Measurements from ENCODE around the gene BPIFB4. TPM values are rescaled to one million over a fixed set of nuclear protein-coding genes. Genes with fewer than 3 reads are reported as not detected.
"Not testable (repeated sequence)": the region's sequence is repeated elsewhere in the genome, so short reads cannot be mapped to it uniquely, and the experiment has no call there.

BPIFB4 gene
- total RNA-seq, 1 experiment from 2014 or later = not detected

DNA sequence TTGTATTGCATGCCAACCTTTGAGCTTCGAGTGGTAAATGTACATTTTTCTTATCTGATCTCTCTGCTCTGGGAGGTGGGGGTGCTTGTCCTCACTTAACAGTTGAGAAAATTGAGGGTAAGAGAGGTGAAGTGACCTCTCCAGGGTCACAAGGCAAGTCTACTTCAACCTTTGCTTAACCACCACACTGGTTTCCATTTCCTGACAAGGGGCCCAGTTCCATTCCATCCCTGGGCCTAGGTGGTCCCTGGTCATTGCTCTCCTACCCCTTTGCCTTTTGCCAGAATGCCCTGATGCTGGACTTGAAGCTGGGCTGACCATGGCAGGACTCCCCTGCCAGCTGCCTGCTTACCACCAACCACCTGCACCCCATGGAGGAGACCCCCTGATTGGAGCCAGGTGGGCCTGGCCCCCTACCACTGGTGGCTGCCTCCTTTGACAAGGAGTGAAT is 35.7 kb upstream of the BPIFB4 start:
- DNase-seq (ENCODE audit: low spot score) = no peak
- H3K36me3 ChIP-seq (ENCODE audit: insufficient read depth, low read length, poor library complexity, severe bottlenecking) = no peaks in the 10 kb centered on the region
- TF ChIP-seq, protein P1, sequence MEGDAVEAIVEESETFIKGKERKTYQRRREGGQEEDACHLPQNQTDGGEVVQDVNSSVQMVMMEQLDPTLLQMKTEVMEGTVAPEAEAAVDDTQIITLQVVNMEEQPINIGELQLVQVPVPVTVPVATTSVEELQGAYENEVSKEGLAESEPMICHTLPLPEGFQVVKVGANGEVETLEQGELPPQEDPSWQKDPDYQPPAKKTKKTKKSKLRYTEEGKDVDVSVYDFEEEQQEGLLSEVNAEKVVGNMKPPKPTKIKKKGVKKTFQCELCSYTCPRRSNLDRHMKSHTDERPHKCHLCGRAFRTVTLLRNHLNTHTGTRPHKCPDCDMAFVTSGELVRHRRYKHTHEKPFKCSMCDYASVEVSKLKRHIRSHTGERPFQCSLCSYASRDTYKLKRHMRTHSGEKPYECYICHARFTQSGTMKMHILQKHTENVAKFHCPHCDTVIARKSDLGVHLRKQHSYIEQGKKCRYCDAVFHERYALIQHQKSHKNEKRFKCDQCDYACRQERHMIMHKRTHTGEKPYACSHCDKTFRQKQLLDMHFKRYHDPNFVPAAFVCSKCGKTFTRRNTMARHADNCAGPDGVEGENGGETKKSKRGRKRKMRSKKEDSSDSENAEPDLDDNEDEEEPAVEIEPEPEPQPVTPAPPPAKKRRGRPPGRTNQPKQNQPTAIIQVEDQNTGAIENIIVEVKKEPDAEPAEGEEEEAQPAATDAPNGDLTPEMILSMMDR (conservative IDR thresholded peaks at IDR 0.05; ENCODE audit: low read depth, low read length) = no peak
- TF ChIP-seq EZH2 (IDR thresholded peaks at IDR 0.05; ENCODE audit: borderline replicate concordance, low read depth, low read length, poor library complexity, severe bottlenecking) = no peak
- ChIA-PET CTCF (interaction anchor here (0.5 kb wide), 1 partner anchor 1069 kb away, joined by 3 read pairs; no protein-coding TSS in a partner anchor), POLR2A (ENCODE audit: low non-redundant PET) (no interaction called here)
- no peak overlapping the region for H3K27ac ChIP-seq (ENCODE audit: low read depth, low read length, poor library complexity, severe bottlenecking)
- no peak overlapping the region for H3K4me3 ChIP-seq (ENCODE audit: low read depth, low read length, poor library complexity, severe bottlenecking)
- BruUV-seq (replicated peaks) = no TSS peak
- H3K27me3 ChIP-seq (replicated peaks; ENCODE audit: insufficient read depth, low read depth, low read length, poor library complexity) = no peaks in the 10 kb centered on the region
- H3K9me3 ChIP-seq (ENCODE audit: low read depth, low read length, poor library complexity, severe bottlenecking) = peaks cover 4% of the 10 kb centered on the region
- intact Hi-C loops (cut with micrococcal nuclease; ENCODE audit: unreplicated experiment) = no loop called here
- no peaks in the 10 kb centered on the region for H3K4me1 ChIP-seq (ENCODE audit: insufficient read depth, low read length, poor library complexity, severe bottlenecking)

DNA sequence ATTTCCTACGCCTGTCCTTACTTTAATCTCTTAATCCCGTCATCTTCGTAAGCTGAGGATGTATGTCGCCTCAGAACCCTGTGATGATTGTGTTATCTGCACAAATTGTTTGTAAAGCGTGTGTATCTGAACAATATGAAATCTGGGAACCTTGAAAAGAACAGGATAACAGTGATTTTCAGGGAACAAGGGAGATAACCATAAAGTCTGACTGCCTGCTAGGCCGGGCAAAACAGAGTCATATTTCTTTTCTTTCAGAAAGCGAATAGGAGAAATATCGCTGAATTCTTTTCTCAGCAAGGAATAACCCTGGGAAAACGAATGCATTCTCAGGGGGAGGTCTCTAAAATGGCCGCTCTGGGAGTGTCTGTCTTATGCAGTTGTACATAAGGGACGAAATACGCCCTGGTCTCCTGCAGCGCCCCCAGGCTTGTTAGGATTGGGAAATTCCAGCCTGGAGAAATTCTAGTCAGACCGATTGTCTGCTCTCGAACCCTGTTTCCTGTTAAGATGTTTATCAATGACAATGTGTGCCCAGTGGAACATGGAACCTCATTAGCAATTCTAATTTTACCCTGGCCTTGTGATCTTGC is 34.2 kb upstream of the BPIFB4 start:
- H3K9me3 ChIP-seq (ENCODE audit: low read depth, low read length, poor library complexity, severe bottlenecking); intact Hi-C loops (cut with micrococcal nuclease; ENCODE audit: unreplicated experiment); DNase-seq (ENCODE audit: low spot score); H3K27ac ChIP-seq (ENCODE audit: low read depth, low read length, poor library complexity, severe bottlenecking); H3K27me3 ChIP-seq (replicated peaks; ENCODE audit: insufficient read depth, low read depth, low read length, poor library complexity); H3K36me3 ChIP-seq (ENCODE audit: insufficient read depth, low read length, poor library complexity, severe bottlenecking); CTCF ChIA-PET; BruUV-seq (replicated peaks); H3K4me1 ChIP-seq (ENCODE audit: insufficient read depth, low read length, poor library complexity, severe bottlenecking); H3K4me3 ChIP-seq (ENCODE audit: low read depth, low read length, poor library complexity, severe bottlenecking); POLR2A ChIA-PET (ENCODE audit: low non-redundant PET): not testable (repeated sequence)

DNA sequence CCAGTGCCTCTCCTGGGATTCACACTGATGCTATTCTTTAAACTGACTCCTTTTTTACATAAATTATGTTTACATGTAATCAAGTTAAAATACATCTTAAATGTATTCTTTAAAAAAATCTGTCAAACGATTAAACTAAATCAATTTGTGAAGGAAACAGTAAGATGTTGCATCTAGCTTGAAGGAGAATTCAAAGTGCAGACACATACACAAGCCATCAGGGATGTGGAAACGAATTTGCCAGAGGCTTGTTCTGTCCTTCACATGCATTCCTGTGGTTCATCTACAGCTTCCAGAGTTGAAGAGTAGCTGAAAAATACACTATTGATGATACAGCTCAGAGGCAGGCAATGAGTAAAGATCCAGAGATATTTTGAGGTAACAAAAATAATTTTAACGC is 33.0 kb upstream of the BPIFB4 start:
- BruUV-seq (replicated peaks) = no TSS peak
- CTCF ChIA-PET = no interaction called here
- no peaks in the 10 kb centered on the region for H3K27me3 ChIP-seq (replicated peaks; ENCODE audit: insufficient read depth, low read depth, low read length, poor library complexity)
- H3K36me3 ChIP-seq (ENCODE audit: insufficient read depth, low read length, poor library complexity, severe bottlenecking) = no peaks in the 10 kb centered on the region
- TF ChIP-seq EZH2 (IDR thresholded peaks at IDR 0.05; ENCODE audit: borderline replicate concordance, low read depth, low read length, poor library complexity, severe bottlenecking) = no peak
- TF ChIP-seq, protein P1 (conservative IDR thresholded peaks at IDR 0.05; ENCODE audit: low read depth, low read length) = no peak
- no peak for DNase-seq (ENCODE audit: low spot score)
- no peak overlapping the region for H3K4me3 ChIP-seq (ENCODE audit: low read depth, low read length, poor library complexity, severe bottlenecking)
- intact Hi-C loops (cut with micrococcal nuclease; ENCODE audit: unreplicated experiment) = no loop called here
- H3K9me3 ChIP-seq (ENCODE audit: low read depth, low read length, poor library complexity, severe bottlenecking) = peaks cover 4% of the 10 kb centered on the region
- POLR2A ChIA-PET (ENCODE audit: low non-redundant PET) = no interaction called here
- H3K4me1 ChIP-seq (ENCODE audit: insufficient read depth, low read length, poor library complexity, severe bottlenecking) = no peaks in the 10 kb centered on the region
- no peak overlapping the region for H3K27ac ChIP-seq (ENCODE audit: low read depth, low read length, poor library complexity, severe bottlenecking)

- no peaks in the 10 kb centered on the region for H3K9me3 ChIP-seq (ENCODE audit: low read depth, low read length, poor library complexity, severe bottlenecking)
Measured at GRCh38 chr20:33051333-33051732, 28.1 kb upstream of the BPIFB4 start.

More at GRCh38 chr20:33051333-33051732, 28.1 kb upstream of the BPIFB4 start:
- CTCF ChIA-PET = no interaction called here
- no peaks in the 10 kb centered on the region for H3K36me3 ChIP-seq (ENCODE audit: insufficient read depth, low read length, poor library complexity, severe bottlenecking)
- no peak overlapping the region for H3K4me3 ChIP-seq (ENCODE audit: low read depth, low read length, poor library complexity, severe bottlenecking)
- no peaks in the 10 kb centered on the region for H3K4me1 ChIP-seq (ENCODE audit: insufficient read depth, low read length, poor library complexity, severe bottlenecking)
- TF ChIP-seq, protein P1 (conservative IDR thresholded peaks at IDR 0.05; ENCODE audit: low read depth, low read length) = no peak
- no peak for TF ChIP-seq EZH2 (IDR thresholded peaks at IDR 0.05; ENCODE audit: borderline replicate concordance, low read depth, low read length, poor library complexity, severe bottlenecking)
- POLR2A ChIA-PET (ENCODE audit: low non-redundant PET) = no interaction called here
- no peak for DNase-seq (ENCODE audit: low spot score)
- intact Hi-C loops (cut with micrococcal nuclease; ENCODE audit: unreplicated experiment) = no loop called here
- H3K27ac ChIP-seq (ENCODE audit: low read depth, low read length, poor library complexity, severe bottlenecking) = no peak overlapping the region
- H3K27me3 ChIP-seq (replicated peaks; ENCODE audit: insufficient read depth, low read depth, low read length, poor library complexity) = no peaks in the 10 kb centered on the region
- BruUV-seq (replicated peaks) = no TSS peak
